H9 (cell line): ENCODE data around the gene TRAF3. TPM values are rescaled to one million over a fixed set of nuclear protein-coding genes. Genes with fewer than 3 reads are reported as not detected.

ENCODE experiments used
- DNase-seq: peaks from one replicate; pipeline ENCODE4 v3.0.0-alpha.2; 2017
- H2AFZ ChIP-seq: one replicate; pipeline ENCODE4 v1.6.1; 2013; ENCODE audit warnings: mild to moderate bottlenecking, low read length, control low read depth, moderate library complexity
- H2AK5ac ChIP-seq: 2 replicates; pipeline ENCODE4 v1.6.1; 2013; ENCODE audit warnings: low read length, control low read depth, mixed read lengths; ENCODE audit not compliant: insufficient read length
- H2BK120ac ChIP-seq: one replicate; pipeline ENCODE4 v1.6.1; 2013; ENCODE audit warnings: low read depth, mild to moderate bottlenecking, low read length, control low read depth, inconsistent platforms; ENCODE audit not compliant: poor library complexity, severe bottlenecking
- H2BK12ac ChIP-seq: 2 replicates; pipeline ENCODE4 v1.6.1; 2013; ENCODE audit warnings: low read length, control low read depth, mixed read lengths, low read depth; ENCODE audit not compliant: insufficient read length
- H2BK15ac ChIP-seq: 2 replicates; pipeline ENCODE4 v1.6.1; 2013; ENCODE audit warnings: low read depth, low read length, control low read depth
- H2BK20ac ChIP-seq: one replicate; pipeline ENCODE4 v1.6.1; 2013; ENCODE audit warnings: low read depth, mild to moderate bottlenecking, low read length, control low read depth, inconsistent platforms; ENCODE audit not compliant: poor library complexity, severe bottlenecking
- H2BK5ac ChIP-seq: 2 replicates; pipeline ENCODE4 v1.6.1; 2013; ENCODE audit warnings: low read length, control low read depth, mixed read lengths; ENCODE audit not compliant: insufficient read length
- H3K14ac ChIP-seq: 2 replicates; pipeline ENCODE4 v1.6.1; 2013; ENCODE audit warnings: low read length, control low read depth; ENCODE audit not compliant: insufficient read depth
- H3K18ac ChIP-seq: 2 replicates; pipeline ENCODE4 v1.6.1; 2013; ENCODE audit warnings: low read depth, mild to moderate bottlenecking, mixed read lengths, low read length, control low read depth; ENCODE audit not compliant: insufficient read length
- H3K23ac ChIP-seq: 2 replicates; pipeline ENCODE4 v1.6.1; 2013; ENCODE audit warnings: low read length, control low read depth, mixed read lengths, low read depth; ENCODE audit not compliant: insufficient read length
- H3K23me2 ChIP-seq: 2 replicates; pipeline ENCODE4 v1.6.1; 2013; ENCODE audit warnings: low read depth, mild to moderate bottlenecking, mixed read lengths, low read length, control low read depth; ENCODE audit not compliant: insufficient read length, poor library complexity, severe bottlenecking
- H3K27ac ChIP-seq: 2 replicates; pipeline ENCODE4 v1.5.1; 2013; ENCODE audit warnings: low read length, control low read depth, mixed read lengths, low read depth; ENCODE audit not compliant: insufficient read length
- H3K27me3 ChIP-seq: 2 replicates; pipeline ENCODE4 v1.6.1; 2013; ENCODE audit warnings: low read length, control low read depth, inconsistent platforms; ENCODE audit not compliant: insufficient read depth
- H3K4ac ChIP-seq: 2 replicates; pipeline ENCODE4 v1.6.1; 2013; ENCODE audit warnings: low read depth, mild to moderate bottlenecking, control low read depth, inconsistent platforms, low read length, moderate library complexity
- H3K4me1 ChIP-seq: 2 replicates; pipeline ENCODE4 v1.6.1; 2013; ENCODE audit warnings: low read length, control low read depth, inconsistent platforms; ENCODE audit not compliant: insufficient read depth
- H3K4me2 ChIP-seq: 2 replicates; pipeline ENCODE4 v1.6.1; 2013; ENCODE audit warnings: low read length, control low read depth, mixed read lengths; ENCODE audit not compliant: insufficient read length, insufficient read depth
- H3K56ac ChIP-seq: 2 replicates; pipeline ENCODE4 v1.6.1; 2013; ENCODE audit warnings: low read depth, mild to moderate bottlenecking, mixed read lengths, low read length, control low read depth; ENCODE audit not compliant: insufficient read length
- H3K79me1 ChIP-seq: 2 replicates; pipeline ENCODE4 v1.6.1; 2013; ENCODE audit warnings: low read depth, mild to moderate bottlenecking, moderate library complexity, low read length, control low read depth, inconsistent platforms; ENCODE audit not compliant: insufficient read depth, poor library complexity, severe bottlenecking
- H3K79me2 ChIP-seq: 2 replicates; pipeline ENCODE4 v1.6.1; 2013; ENCODE audit warnings: low read length, control low read depth, inconsistent platforms; ENCODE audit not compliant: insufficient read depth
- H3K9ac ChIP-seq: 2 replicates; pipeline ENCODE4 v1.6.1; 2013; ENCODE audit warnings: low read length, control low read depth, mixed read lengths; ENCODE audit not compliant: insufficient read length; ENCODE audit errors: extremely low read depth
- H3K9me3 ChIP-seq: one replicate; pipeline ENCODE4 v1.6.1; 2013; ENCODE audit warnings: low read depth, low read length, inconsistent platforms; ENCODE audit not compliant: control insufficient read depth
- H3T11ph ChIP-seq: one replicate; pipeline ENCODE4 v1.6.1; 2013; ENCODE audit warnings: mild to moderate bottlenecking, low read length, control low read depth, inconsistent platforms
- H4K20me1 ChIP-seq: one replicate; pipeline ENCODE4 v1.6.1; 2013; ENCODE audit not compliant: control insufficient read depth, insufficient read length, insufficient read depth
- H4K5ac ChIP-seq: 2 replicates; pipeline ENCODE4 v1.6.1; 2013; ENCODE audit warnings: low read depth, mild to moderate bottlenecking, mixed read lengths, low read length, control low read depth; ENCODE audit not compliant: insufficient read length
- H4K8ac ChIP-seq: replicated peaks from 2 replicates; pipeline ENCODE4 v1.6.1; 2013; ENCODE audit warnings: low read length, control low read depth, mixed read lengths, low read depth; ENCODE audit not compliant: insufficient read length
- H4K91ac ChIP-seq: 2 replicates; pipeline ENCODE4 v1.6.1; 2013; ENCODE audit warnings: low read depth, mild to moderate bottlenecking, moderate library complexity, mixed read lengths, low read length, control low read depth; ENCODE audit not compliant: insufficient read length
- H3K27ac Mint-ChIP-seq, 3 experiments: 2 replicates in 2 of 3; 3 replicates in 1 of 3; pipeline ENCODE4 v1.8.0; 2020 to 2021; ENCODE audit warnings: mixed read lengths in 3 of 3, mild to moderate bottlenecking in 1 of 3, moderate library complexity in 1 of 3
- H3K27me3 Mint-ChIP-seq: 2 replicates; pipeline ENCODE4 v1.8.0; 2021; ENCODE audit warnings: low read depth, mild to moderate bottlenecking, moderate library complexity, mixed read lengths
- H3K36me3 Mint-ChIP-seq, 3 experiments: 2 replicates in 2 of 3; 3 replicates in 1 of 3; pipeline ENCODE4 v1.8.0; 2020 to 2021; ENCODE audit warnings: low read depth in 3 of 3, mixed read lengths in 3 of 3; ENCODE audit not compliant: insufficient read depth in 1 of 3
- H3K4me1 Mint-ChIP-seq, 2 experiments: 2 replicates each; pipeline ENCODE4 v1.8.0; 2020; ENCODE audit warnings: mixed read lengths in 2 of 2
- H3K4me3 Mint-ChIP-seq, 2 experiments: 2 replicates in 1 of 2; 3 replicates in 1 of 2; pipeline ENCODE4 v1.8.0; 2020 to 2021; ENCODE audit warnings: mild to moderate bottlenecking in 2 of 2, mixed read lengths in 2 of 2, moderate library complexity in 1 of 2
- H3K9me3 Mint-ChIP-seq, 2 experiments: 2 replicates in 1 of 2; 3 replicates in 1 of 2; pipeline ENCODE4 v1.8.0; 2020; ENCODE audit warnings: mild to moderate bottlenecking in 2 of 2, mixed read lengths in 2 of 2, moderate library complexity in 1 of 2
- CTCF ChIP-seq: fragments of 200-600 bp; sonication (generic); conservative IDR thresholded peaks from 3 replicates; pipeline ENCODE4 v1.8.0; 2021; ENCODE audit warnings: antibody characterized with exemption, mild to moderate bottlenecking
- WGBS: extraction: QIAGEN DNeasy Blood & Tissue Kit; methylation state at CpG from one replicate; pipeline ENCODE4 v1.1.7; 2013; ENCODE audit warnings: missing lambda C conversion rate, low lambda C conversion rate, mixed read lengths; ENCODE audit not compliant: insufficient read length; ENCODE audit errors: extremely low coverage; 5-methylcytosine and 5-hydroxymethylcytosine counted together
- total RNA-seq: library from RNA; stranded (reverse); gene quantifications from 2 replicates; pipeline ENCODE4 v1.2.1, GENCODE V29; 2021

TRAF3 gene
- total RNA-seq, 1 experiment from 2014 or later = 9.6 TPM

GRCh38 chr14:102930138-102930752 is 153.0 kb downstream of the TRAF3 start:
- Histone ChIP-seq H3K18ac (no peak overlapping the region), H3T11ph (no peak overlapping the region), H2BK12ac (no peak overlapping the region), H3K4me2 (peak overlapping the region; percentile 60), H2BK120ac (no peak overlapping the region), H3K14ac (no peak overlapping the region; the same call in 1 of the 2 replicates), H2BK5ac (no peak overlapping the region), H4K8ac (no peak overlapping the region), H2AK5ac (no peak overlapping the region), H4K91ac (no peak overlapping the region), H3K79me1 (no peaks in the 10 kb centered on the region), H3K27me3 (peaks cover 12% of the 10 kb centered on the region), H3K56ac (no peak overlapping the region), H3K4ac (no peak overlapping the region), H3K9me3 (no peaks in the 10 kb centered on the region), H2BK20ac (no peak overlapping the region), H4K5ac (no peak overlapping the region), H3K23ac (no peak overlapping the region), H3K23me2 (peaks cover 25% of the 10 kb centered on the region), H2BK15ac (no peak overlapping the region), H3K27ac (no peak overlapping the region), H2AFZ (no peak overlapping the region), H3K9ac (no peak overlapping the region), H3K79me2 (no peaks in the 10 kb centered on the region), H4K20me1 (no peaks in the 10 kb centered on the region), H3K4me1 (no peaks in the 10 kb centered on the region)
- no peaks in the 10 kb centered on the region; a peak in 1 of 5 replicates for H3K9me3 Mint-ChIP-seq
- TF ChIP-seq CTCF = peak; percentile 39; the same call in 2 of the 3 replicates
- peaks cover 49% of the 10 kb centered on the region for H3K27me3 Mint-ChIP-seq
- peaks cover 15 to 17% of the 10 kb centered on the region in 2 experiments for H3K4me1 Mint-ChIP-seq
- peaks cover 2 to 28% (median 10%) of the 10 kb centered on the region in 3 experiments; a peak in 6 of 7 replicates for H3K36me3 Mint-ChIP-seq
- H3K4me3 Mint-ChIP-seq = peak overlapping the region in 1 of 2 experiments; percentile 35; a peak in 2 of 5 replicates
- no peak overlapping the region for H3K27ac Mint-ChIP-seq
- no CpG with 5 or more reads among the region's 74 CpGs for WGBS
- peak; percentile 67 for DNase-seq
